ENCODE data around the gene CACNG8.

DNA sequence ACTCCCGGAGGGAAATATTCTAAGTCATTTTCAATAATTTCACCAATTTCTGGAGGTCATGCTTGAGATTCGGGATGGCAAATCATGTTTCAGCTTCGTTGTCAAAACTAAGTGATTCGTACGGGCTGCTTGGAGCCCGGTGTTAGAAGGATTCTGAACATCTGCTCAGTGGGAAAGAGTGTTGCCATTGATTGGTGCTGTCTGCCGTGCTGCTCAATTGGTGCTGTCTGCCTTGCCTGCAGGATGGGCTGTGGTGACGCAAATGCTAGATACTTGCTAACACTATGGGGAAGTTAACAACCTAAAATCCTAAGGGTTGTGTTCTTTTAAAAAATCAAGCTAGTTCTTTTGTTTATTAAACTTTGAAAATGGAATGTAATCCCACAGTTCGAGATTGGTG is 17.3 kb upstream of the CACNG8 start:
- TF ChIP-seq, protein P1, sequence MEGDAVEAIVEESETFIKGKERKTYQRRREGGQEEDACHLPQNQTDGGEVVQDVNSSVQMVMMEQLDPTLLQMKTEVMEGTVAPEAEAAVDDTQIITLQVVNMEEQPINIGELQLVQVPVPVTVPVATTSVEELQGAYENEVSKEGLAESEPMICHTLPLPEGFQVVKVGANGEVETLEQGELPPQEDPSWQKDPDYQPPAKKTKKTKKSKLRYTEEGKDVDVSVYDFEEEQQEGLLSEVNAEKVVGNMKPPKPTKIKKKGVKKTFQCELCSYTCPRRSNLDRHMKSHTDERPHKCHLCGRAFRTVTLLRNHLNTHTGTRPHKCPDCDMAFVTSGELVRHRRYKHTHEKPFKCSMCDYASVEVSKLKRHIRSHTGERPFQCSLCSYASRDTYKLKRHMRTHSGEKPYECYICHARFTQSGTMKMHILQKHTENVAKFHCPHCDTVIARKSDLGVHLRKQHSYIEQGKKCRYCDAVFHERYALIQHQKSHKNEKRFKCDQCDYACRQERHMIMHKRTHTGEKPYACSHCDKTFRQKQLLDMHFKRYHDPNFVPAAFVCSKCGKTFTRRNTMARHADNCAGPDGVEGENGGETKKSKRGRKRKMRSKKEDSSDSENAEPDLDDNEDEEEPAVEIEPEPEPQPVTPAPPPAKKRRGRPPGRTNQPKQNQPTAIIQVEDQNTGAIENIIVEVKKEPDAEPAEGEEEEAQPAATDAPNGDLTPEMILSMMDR (IDR thresholded peaks at IDR 0.05): no peak
- TF ChIP-seq POLR2A (IDR thresholded peaks at IDR 0.05): no peak

Measured in adrenal gland (tissue), 5 donors.